Myocyte (in vitro differentiated cells): ENCODE data around the gene KREMEN1. TPM values are rescaled to one million over a fixed set of nuclear protein-coding genes. Genes with fewer than 3 reads are reported as not detected.
"Not testable (repeated sequence)": the region's sequence is repeated elsewhere in the genome, so short reads cannot be mapped to it uniquely, and the experiment has no call there.

Source experiments
- DNase-seq: peaks from one replicate; pipeline ENCODE4 v3.0.0-alpha.2; 2012; ENCODE audit warnings: low read depth
- total RNA-seq: library from RNA; depleted of rRNA; stranded (reverse); fragments of >200 nt; gene quantifications from 2 replicates; pipeline ENCODE4 v1.2.3, GENCODE V29; 2014

The KREMEN1 gene
- total RNA-seq, 1 donor from 2014 or later: 84.1 TPM

- peak; percentile 74 for DNase-seq
Measured at GRCh38 chr22:29078036-29078868, 5.4 kb downstream of the KREMEN1 start.

GRCh38 chr22:29078869-29079207 lies 6.0 kb downstream of the KREMEN1 start:
- no peak for DNase-seq

GRCh38 chr22:29079218-29079901 lies 6.5 kb downstream of the KREMEN1 start:
- DNase-seq: peak; percentile 98

GRCh38 chr22:29080106-29080975 lies 7.5 kb downstream of the KREMEN1 start:
- no peak for DNase-seq

GRCh38 chr22:29081517-29082236 lies 8.8 kb downstream of the KREMEN1 start:
- DNase-seq: no peak

- DNase-seq: no peak
Measured at GRCh38 chr22:29082826-29083545, 10.2 kb downstream of the KREMEN1 start.

GRCh38 chr22:29083576-29083932 lies 10.7 kb downstream of the KREMEN1 start:
- DNase-seq: not testable (repeated sequence)

GRCh38 chr22:29083933-29084591 lies 11.2 kb downstream of the KREMEN1 start:
- no peak for DNase-seq

- DNase-seq: no peak
Measured at GRCh38 chr22:29087012-29087411, 14.2 kb downstream of the KREMEN1 start.

GRCh38 chr22:29088809-29089208 lies 16.0 kb downstream of the KREMEN1 start:
- DNase-seq: no peak

- no peak for DNase-seq
Measured at GRCh38 chr22:29089507-29089906, 16.7 kb downstream of the KREMEN1 start.

- DNase-seq: no peak
Measured at GRCh38 chr22:29090039-29090438, 17.2 kb downstream of the KREMEN1 start.

GRCh38 chr22:29092243-29092642 lies 19.4 kb downstream of the KREMEN1 start:
- no peak for DNase-seq

GRCh38 chr22:29093030-29093429 lies 20.2 kb downstream of the KREMEN1 start:
- DNase-seq: no peak

GRCh38 chr22:29093501-29094300 lies 20.9 kb downstream of the KREMEN1 start:
- peak; percentile 91 for DNase-seq

- DNase-seq: no peak
Measured at GRCh38 chr22:29095459-29095858, 22.6 kb downstream of the KREMEN1 start.

- no peak for DNase-seq
Measured at GRCh38 chr22:29096736-29097669, 24.2 kb downstream of the KREMEN1 start.

GRCh38 chr22:29098296-29098695 lies 25.5 kb downstream of the KREMEN1 start:
- DNase-seq: no peak
